Sigmoid colon (tissue), 7 donors: Measurements from ENCODE around the gene ENDOU. TPM values are rescaled to one million over a fixed set of nuclear protein-coding genes. Genes with fewer than 3 reads are reported as not detected.

ENCODE experiments used
- DNase-seq: peaks from one replicate; pipeline ENCODE4 v3.0.0-alpha.2; 2019
- H3K27ac ChIP-seq, 4 donors: fragments of 200-600 bp; sonication (generic); one replicate each; pipeline ENCODE4 v1.5.1; 2016 to 2019; ENCODE audit warnings: mild to moderate bottlenecking in 1 of 4
- H3K27me3 ChIP-seq, 3 donors: fragments of 200-600 bp; sonication (generic); one replicate each; pipeline ENCODE4 v1.5.1; 2019; ENCODE audit warnings: mild to moderate bottlenecking in 1 of 3
- H3K36me3 ChIP-seq, 4 donors: fragments of 200-600 bp; sonication (generic); one replicate each; pipeline ENCODE4 v1.5.1; 2016 to 2019
- H3K4me1 ChIP-seq, 4 donors: fragments of 200-600 bp; sonication (generic); one replicate each; pipeline ENCODE4 v1.5.1; 2017 to 2019
- H3K4me3 ChIP-seq, 4 donors: fragments of 200-600 bp; sonication (generic); one replicate each; pipeline ENCODE4 v1.5.1; 2017 to 2019; ENCODE audit warnings: mild to moderate bottlenecking in 2 of 4, moderate library complexity in 1 of 4
- H3K9me3 ChIP-seq, 4 donors: fragments of 200-600 bp in 3 of 4; sonication (generic) in 3 of 4; one replicate each; pipeline versions ENCODE4 v1.5.1 to v1.6.1; 2013 to 2019
- CTCF ChIP-seq, 4 experiments: fragments of 450-650 bp in 3 of 4; fragments of 200-600 bp in 1 of 4; IDR thresholded peaks; one replicate each; pipeline ENCODE4 v1.5.1; 2016 to 2019; ENCODE audit warnings: antibody characterized with exemption in 4 of 4, mild to moderate bottlenecking in 3 of 4, moderate library complexity in 2 of 4
- EP300 ChIP-seq, 4 donors: sonication (generic); formaldehyde crosslinking; IDR thresholded peaks; one replicate each; pipeline ENCODE4 v1.6.1; 2017; ENCODE audit warnings: antibody characterized with exemption in 4 of 4
- POLR2A ChIP-seq, 2 donors: fragments of 450-650 bp; IDR thresholded peaks; one replicate each; pipeline ENCODE4 v1.6.1; 2016; ENCODE audit warnings: antibody characterized with exemption in 2 of 2, mild to moderate bottlenecking in 2 of 2, moderate library complexity in 2 of 2
- POLR2AphosphoS5 ChIP-seq, 4 donors: sonication (generic); formaldehyde crosslinking; IDR thresholded peaks; one replicate each; pipeline ENCODE4 v1.6.1; 2017; ENCODE audit warnings: antibody characterized with exemption in 4 of 4
- WGBS, 2 donors: extraction: QIAGEN DNeasy Blood & Tissue Kit; methylation state at CpG; one replicate each; pipeline ENCODE4 v1.1.7; 2013; 5-methylcytosine and 5-hydroxymethylcytosine counted together
- intact Hi-C: fragments of 100-400 bp; cut with DNase I; formaldehyde crosslinking; loops from one replicate; pipeline ENCODE4 v1.15.1; 2023
- polyA plus RNA-seq, 3 donors: library from polyadenylated mRNA; stranded (reverse); fragments of 200-250 nt; gene quantifications; one replicate each; pipeline ENCODE4 v1.2.3, GENCODE V29; 2013
- total RNA-seq, 4 donors: library from RNA; depleted of rRNA; stranded (reverse); fragments of >200 nt; gene quantifications; one replicate each; pipeline ENCODE4 v1.1.0, GENCODE V29; 2016
- donor health status: healthy with polysubstance abuse.
- donor health status: Bipolar disorder and iron deficiency.
- donor health status: healthy.

The ENDOU gene
- total and polyA plus RNA-seq, 7 donors: 0.25 to 1.6 (median 0.43) TPM; not detected in 3

DNA sequence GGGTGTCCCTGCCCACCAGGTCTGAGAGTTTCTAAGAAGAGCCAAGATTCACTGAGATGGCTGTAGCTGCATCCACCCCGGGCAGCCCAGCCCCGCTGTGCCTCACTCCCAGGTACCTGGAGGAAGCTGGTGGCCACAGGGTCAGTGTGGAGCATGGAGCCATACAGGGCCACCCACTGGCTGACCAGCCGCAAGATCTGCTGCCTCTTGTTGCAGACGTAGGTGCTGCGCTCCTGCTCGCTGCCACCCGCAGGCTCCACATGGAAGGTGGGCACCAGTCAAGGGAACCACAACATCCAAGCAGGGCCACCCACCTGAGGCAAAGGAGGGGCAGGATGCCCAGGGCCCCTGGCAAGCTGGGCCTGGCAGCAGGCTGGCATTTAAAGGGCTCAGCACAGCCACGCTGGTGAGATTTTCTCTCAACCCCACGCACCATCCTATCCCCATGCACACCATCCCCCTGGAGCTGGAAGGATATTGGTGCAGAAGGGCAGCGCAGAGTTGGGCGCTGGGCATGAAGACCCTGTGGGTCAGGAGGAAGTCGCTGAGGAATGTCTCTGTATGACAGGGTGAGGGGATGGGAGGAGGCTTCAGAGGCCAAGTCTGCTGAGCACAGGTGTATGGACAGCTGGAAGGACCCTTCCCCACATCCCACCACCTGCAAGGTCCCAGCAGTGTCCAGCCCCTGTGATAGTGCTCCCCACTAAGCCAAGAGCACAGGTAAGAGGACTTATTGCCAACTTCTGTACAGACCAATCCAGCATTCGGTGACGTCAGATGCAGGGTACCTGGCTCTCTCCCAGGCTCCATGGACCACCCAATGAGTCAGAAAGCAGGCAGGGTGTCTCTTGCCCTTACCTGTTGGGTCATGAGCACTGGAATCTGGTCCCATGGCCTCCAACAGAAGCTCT, 22.6 kb upstream of the ENDOU start:
- no peak for TF ChIP-seq POLR2A (IDR thresholded peaks at IDR 0.05)
- TF ChIP-seq POLR2AphosphoS5 (IDR thresholded peaks at IDR 0.05): no peak
- TF ChIP-seq EP300 (IDR thresholded peaks at IDR 0.05): no peak
- TF ChIP-seq CTCF (IDR thresholded peaks at IDR 0.05): no peak
- intact Hi-C loops: no loop called here
- Histone ChIP-seq H3K27ac (no peak overlapping the region), H3K36me3 (no peaks in the 10 kb centered on the region), H3K4me1 (peaks cover 0 to 4% (median under 1%) of the 10 kb centered on the region in 4 donors), H3K4me3 (no peak overlapping the region), H3K27me3 (no peaks in the 10 kb centered on the region), H3K9me3 (no peaks in the 10 kb centered on the region)
- no peak for DNase-seq
- 93 to 96% methylated on average over 14 of the region's 14 CpGs for WGBS, 2 donors

DNA sequence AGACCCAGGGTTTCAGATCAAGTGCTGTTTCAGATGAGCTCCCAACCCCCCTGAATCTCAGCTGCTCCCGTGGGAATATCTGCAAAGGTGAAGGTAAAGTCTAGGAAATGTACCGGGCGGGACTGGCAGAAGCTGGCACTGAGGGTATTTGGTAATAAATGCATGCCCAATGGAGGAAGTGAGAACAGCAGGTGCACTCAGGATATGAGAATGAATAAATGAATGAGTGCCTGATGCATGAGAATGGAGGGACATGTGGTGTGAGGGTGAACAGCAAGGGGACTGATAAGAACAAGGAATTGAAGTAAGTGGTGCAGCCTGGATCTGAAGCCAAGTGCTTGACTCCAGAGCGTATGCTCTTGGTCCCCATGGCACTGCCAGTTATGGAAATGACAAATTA, 21.8 kb upstream of the ENDOU start:
- no peak for DNase-seq
- TF ChIP-seq POLR2AphosphoS5 (IDR thresholded peaks at IDR 0.05) (no peak), CTCF (IDR thresholded peaks at IDR 0.05) (no peak), EP300 (IDR thresholded peaks at IDR 0.05) (no peak), POLR2A (IDR thresholded peaks at IDR 0.05) (no peak)
- Histone ChIP-seq H3K9me3 (no peaks in the 10 kb centered on the region), H3K4me1 (no peaks in the 10 kb centered on the region), H3K4me3 (no peak overlapping the region), H3K36me3 (no peaks in the 10 kb centered on the region), H3K27ac (no peak overlapping the region), H3K27me3 (no peaks in the 10 kb centered on the region)
- intact Hi-C loops: no loop called here
- WGBS, 2 donors: 30 to 56% methylated on average over 4 of the region's 4 CpGs

GRCh38 chr12:47746523-47746922, 21.2 kb upstream of the ENDOU start:
- Histone ChIP-seq H3K36me3 (no peaks in the 10 kb centered on the region), H3K9me3 (no peaks in the 10 kb centered on the region), H3K4me1 (peaks cover 0 to 5% (median 2%) of the 10 kb centered on the region in 4 donors), H3K27me3 (no peaks in the 10 kb centered on the region), H3K27ac (no peak overlapping the region), H3K4me3 (no peak overlapping the region)
- intact Hi-C loops: no loop called here
- no peak for DNase-seq
- 66 to 84% methylated on average over 7 of the region's 7 CpGs for WGBS, 2 donors
- no peak for TF ChIP-seq EP300 (IDR thresholded peaks at IDR 0.05)
- no peak for TF ChIP-seq CTCF (IDR thresholded peaks at IDR 0.05)
- TF ChIP-seq POLR2A (IDR thresholded peaks at IDR 0.05): no peak
- no peak for TF ChIP-seq POLR2AphosphoS5 (IDR thresholded peaks at IDR 0.05)

DNA sequence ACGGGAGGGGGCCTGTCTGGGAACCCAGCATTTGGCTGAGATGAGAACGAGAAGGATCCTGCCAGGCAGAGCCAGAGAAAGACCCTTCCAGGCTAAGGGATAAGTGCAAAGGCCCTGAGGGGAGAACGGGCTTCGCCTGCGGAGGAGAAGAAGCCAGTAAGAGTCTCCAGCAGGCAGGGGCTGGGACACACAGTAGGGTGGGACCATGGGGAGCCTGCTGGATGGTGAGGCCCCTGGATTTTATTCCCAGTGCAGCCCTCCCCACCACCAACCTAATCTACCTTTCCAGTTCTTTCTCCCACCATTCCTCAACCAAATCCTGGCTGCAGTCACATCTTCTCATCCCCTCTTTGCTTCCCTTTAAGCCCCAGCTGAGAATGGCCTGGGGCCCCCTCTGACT, 20.8 kb upstream of the ENDOU start:
- H3K27me3 ChIP-seq: no peaks in the 10 kb centered on the region
- no peak overlapping the region for H3K27ac ChIP-seq
- H3K4me1 ChIP-seq: peaks cover 0 to 10% (median 4%) of the 10 kb centered on the region in 4 donors
- no peak overlapping the region for H3K4me3 ChIP-seq
- H3K36me3 ChIP-seq: no peaks in the 10 kb centered on the region
- no peaks in the 10 kb centered on the region for H3K9me3 ChIP-seq
- WGBS, 2 donors: 89 to 92% methylated on average over 5 of the region's 5 CpGs
- no peak for DNase-seq
- intact Hi-C loops: no loop called here
- TF ChIP-seq POLR2AphosphoS5 (IDR thresholded peaks at IDR 0.05) (no peak), EP300 (IDR thresholded peaks at IDR 0.05) (no peak), CTCF (IDR thresholded peaks at IDR 0.05) (no peak), POLR2A (IDR thresholded peaks at IDR 0.05) (no peak)
